ENCODE data around the gene ST6GALNAC5.
A peak's percentile ranks its signal among the peaks of the same experiment; 100 is the strongest.
"Not testable (repeated sequence)": the region's sequence is repeated elsewhere in the genome, so short reads cannot be mapped to it uniquely, and the experiment has no call there.

Gene ST6GALNAC5
- long read RNA-seq = 0 reads

DNA sequence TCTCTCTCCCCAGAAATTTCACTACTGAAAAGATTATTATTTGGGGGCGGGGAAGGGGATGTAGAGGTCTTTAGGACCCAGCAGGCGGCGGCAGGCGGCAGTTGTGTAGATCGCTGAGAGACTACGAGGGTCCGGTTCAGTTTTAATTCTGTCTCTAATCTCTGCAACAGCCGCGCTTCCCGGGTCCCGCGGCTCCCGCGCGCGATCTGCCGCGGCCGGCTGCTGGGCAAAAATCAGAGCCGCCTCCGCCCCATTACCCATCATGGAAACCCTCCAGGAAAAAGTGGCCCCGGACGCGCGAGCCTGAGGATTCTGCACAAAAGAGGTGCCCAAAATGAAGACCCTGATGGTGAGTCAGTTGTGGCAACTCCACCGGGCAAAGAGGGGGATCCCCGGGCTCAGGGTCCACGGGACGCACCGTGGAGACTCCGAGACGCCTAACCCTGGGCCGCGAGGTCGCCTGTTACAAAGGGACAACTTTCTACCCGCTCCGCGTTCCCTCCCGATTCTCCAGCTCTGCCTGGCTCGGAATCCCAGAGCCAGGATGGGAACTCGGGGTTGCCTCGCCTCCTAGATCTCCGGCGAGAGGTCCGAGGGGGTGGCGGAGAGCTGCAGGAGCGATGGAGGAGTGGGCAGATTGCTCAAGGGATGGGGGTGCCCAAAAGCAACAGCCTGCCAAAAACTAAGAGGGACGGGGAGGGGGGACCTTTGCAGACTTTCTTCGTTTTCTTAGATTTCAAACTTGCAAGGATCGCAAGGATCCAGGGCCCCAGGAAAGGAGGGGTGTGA is at the start of gene ST6GALNAC5:
Gene ST6GALNAC5 (plus strand): TSS at position 139 of the 789 bp plus-strand sequence.
- TF ChIP-seq, protein P1, sequence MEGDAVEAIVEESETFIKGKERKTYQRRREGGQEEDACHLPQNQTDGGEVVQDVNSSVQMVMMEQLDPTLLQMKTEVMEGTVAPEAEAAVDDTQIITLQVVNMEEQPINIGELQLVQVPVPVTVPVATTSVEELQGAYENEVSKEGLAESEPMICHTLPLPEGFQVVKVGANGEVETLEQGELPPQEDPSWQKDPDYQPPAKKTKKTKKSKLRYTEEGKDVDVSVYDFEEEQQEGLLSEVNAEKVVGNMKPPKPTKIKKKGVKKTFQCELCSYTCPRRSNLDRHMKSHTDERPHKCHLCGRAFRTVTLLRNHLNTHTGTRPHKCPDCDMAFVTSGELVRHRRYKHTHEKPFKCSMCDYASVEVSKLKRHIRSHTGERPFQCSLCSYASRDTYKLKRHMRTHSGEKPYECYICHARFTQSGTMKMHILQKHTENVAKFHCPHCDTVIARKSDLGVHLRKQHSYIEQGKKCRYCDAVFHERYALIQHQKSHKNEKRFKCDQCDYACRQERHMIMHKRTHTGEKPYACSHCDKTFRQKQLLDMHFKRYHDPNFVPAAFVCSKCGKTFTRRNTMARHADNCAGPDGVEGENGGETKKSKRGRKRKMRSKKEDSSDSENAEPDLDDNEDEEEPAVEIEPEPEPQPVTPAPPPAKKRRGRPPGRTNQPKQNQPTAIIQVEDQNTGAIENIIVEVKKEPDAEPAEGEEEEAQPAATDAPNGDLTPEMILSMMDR (IDR thresholded peaks at IDR 0.05; ENCODE audit: insufficient read depth, low read length) = no peak
- no peak for TF ChIP-seq SPI1 (IDR thresholded peaks at IDR 0.05; ENCODE audit: borderline replicate concordance, low read depth)
- TF ChIP-seq POLR2AphosphoS5 (IDR thresholded peaks at IDR 0.05; ENCODE audit: low read depth) = no peak
- TF ChIP-seq GABPA (IDR thresholded peaks at IDR 0.05; ENCODE audit: low read depth) = no peak
- TF ChIP-seq, protein P2, sequence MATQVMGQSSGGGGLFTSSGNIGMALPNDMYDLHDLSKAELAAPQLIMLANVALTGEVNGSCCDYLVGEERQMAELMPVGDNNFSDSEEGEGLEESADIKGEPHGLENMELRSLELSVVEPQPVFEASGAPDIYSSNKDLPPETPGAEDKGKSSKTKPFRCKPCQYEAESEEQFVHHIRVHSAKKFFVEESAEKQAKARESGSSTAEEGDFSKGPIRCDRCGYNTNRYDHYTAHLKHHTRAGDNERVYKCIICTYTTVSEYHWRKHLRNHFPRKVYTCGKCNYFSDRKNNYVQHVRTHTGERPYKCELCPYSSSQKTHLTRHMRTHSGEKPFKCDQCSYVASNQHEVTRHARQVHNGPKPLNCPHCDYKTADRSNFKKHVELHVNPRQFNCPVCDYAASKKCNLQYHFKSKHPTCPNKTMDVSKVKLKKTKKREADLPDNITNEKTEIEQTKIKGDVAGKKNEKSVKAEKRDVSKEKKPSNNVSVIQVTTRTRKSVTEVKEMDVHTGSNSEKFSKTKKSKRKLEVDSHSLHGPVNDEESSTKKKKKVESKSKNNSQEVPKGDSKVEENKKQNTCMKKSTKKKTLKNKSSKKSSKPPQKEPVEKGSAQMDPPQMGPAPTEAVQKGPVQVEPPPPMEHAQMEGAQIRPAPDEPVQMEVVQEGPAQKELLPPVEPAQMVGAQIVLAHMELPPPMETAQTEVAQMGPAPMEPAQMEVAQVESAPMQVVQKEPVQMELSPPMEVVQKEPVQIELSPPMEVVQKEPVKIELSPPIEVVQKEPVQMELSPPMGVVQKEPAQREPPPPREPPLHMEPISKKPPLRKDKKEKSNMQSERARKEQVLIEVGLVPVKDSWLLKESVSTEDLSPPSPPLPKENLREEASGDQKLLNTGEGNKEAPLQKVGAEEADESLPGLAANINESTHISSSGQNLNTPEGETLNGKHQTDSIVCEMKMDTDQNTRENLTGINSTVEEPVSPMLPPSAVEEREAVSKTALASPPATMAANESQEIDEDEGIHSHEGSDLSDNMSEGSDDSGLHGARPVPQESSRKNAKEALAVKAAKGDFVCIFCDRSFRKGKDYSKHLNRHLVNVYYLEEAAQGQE (IDR thresholded peaks at IDR 0.05; ENCODE audit: insufficient replicate concordance, low read depth) = no peak
- Histone ChIP-seq H3K27ac (replicated peaks) (no peak within 1 kb of the TSS), H3K27me3 (ENCODE audit: insufficient read depth, poor library complexity, severe bottlenecking) (peaks cover 53% of the 10 kb centered on the region), H3K4me3 (replicated peaks; ENCODE audit: insufficient read depth, low read length) (peak within 1 kb of the TSS; percentile 30)
- DNase-seq (ENCODE audit: low read depth in 1 of 2, low spot score in 1 of 2) = no peak

DNA sequence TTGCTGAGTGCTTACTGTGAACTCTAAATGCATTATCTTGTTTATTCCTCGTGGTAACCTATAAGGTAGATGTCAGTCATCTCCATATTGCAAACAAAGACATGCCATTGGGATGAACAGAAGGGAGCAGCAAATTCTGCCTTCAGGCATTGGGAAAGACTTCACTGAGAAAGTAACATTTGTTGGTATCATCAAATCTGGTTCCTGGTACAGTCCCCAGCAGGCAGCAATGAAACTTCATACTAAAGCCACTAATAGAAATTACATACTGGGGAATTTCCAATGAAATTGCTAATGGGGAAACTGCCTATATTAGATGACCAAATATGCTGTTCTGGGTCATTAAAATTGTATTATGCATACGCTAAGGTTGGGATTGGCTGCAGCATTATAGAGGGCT is 47.3 kb upstream of the ST6GALNAC5 start:
- no peak overlapping the region for H3K4me3 ChIP-seq (replicated peaks; ENCODE audit: insufficient read depth, low read length)
- TF ChIP-seq, protein P1 (IDR thresholded peaks at IDR 0.05; ENCODE audit: insufficient read depth, low read length) = no peak
- TF ChIP-seq SPI1 (IDR thresholded peaks at IDR 0.05; ENCODE audit: borderline replicate concordance, low read depth) = no peak
- TF ChIP-seq GABPA (IDR thresholded peaks at IDR 0.05; ENCODE audit: low read depth) = no peak
- no peak for TF ChIP-seq POLR2AphosphoS5 (IDR thresholded peaks at IDR 0.05; ENCODE audit: low read depth)
- TF ChIP-seq, protein P2 (IDR thresholded peaks at IDR 0.05; ENCODE audit: insufficient replicate concordance, low read depth) = no peak
- no peak overlapping the region for H3K27ac ChIP-seq (replicated peaks)
- H3K27me3 ChIP-seq (ENCODE audit: insufficient read depth, poor library complexity, severe bottlenecking) = no peaks in the 10 kb centered on the region
- no peak for DNase-seq (ENCODE audit: low read depth in 1 of 2, low spot score in 1 of 2)

DNA sequence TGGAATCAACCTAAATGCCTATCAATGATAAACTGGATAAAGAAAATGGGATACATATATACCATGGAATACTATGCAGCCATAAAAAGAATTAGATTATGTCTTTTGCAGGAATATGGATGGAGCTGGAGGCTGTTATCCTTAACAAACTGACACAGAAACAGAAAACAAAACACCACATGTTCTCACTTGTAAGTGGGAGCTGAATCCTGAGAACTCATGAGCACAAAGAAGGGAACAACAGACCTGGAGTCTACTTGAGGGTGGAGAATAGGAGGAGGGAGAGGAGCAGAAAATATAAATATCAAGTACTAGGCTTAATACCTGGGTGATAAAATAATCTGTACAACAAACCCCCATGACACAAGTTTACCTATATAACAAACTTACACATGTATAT is 44.3 kb upstream of the ST6GALNAC5 start:
- DNase-seq (ENCODE audit: low read depth in 1 of 2, low spot score in 1 of 2) = not testable (repeated sequence)

DNA sequence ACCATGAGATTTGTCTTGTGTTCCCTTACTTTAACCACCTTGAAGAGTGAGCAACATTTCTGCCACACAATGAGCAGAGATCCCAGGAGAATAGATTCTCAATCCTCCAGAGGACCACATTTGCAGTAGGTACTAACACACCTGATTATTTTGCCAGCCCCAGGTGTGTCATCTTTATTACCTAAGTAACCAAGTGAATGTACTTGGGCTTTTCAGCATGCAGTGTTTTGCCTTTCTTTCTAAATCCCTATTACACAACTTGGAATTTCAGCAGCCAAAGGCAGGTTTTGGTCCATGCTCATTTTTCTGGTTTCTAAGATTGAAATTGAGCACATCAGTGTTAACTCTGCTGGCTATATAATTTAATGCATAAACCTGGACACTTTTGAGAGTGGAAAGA is 43.2 kb upstream of the ST6GALNAC5 start:
- DNase-seq (ENCODE audit: low read depth in 1 of 2, low spot score in 1 of 2) = no peak
- no peak overlapping the region for H3K27ac ChIP-seq (replicated peaks)
- TF ChIP-seq, protein P1 (IDR thresholded peaks at IDR 0.05; ENCODE audit: insufficient read depth, low read length) = no peak
- TF ChIP-seq GABPA (IDR thresholded peaks at IDR 0.05; ENCODE audit: low read depth) = no peak
- TF ChIP-seq POLR2AphosphoS5 (IDR thresholded peaks at IDR 0.05; ENCODE audit: low read depth) = no peak
- TF ChIP-seq SPI1 (IDR thresholded peaks at IDR 0.05; ENCODE audit: borderline replicate concordance, low read depth) = no peak
- TF ChIP-seq, protein P2 (IDR thresholded peaks at IDR 0.05; ENCODE audit: insufficient replicate concordance, low read depth) = no peak

More for the DNA sequence above, 44.3 kb upstream of the ST6GALNAC5 start:
- not testable (repeated sequence) for H3K27ac ChIP-seq (replicated peaks); H3K4me3 ChIP-seq (replicated peaks; ENCODE audit: insufficient read depth, low read length); H3K27me3 ChIP-seq (ENCODE audit: insufficient read depth, poor library complexity, severe bottlenecking)

More for the DNA sequence above, 43.2 kb upstream of the ST6GALNAC5 start:
- Histone ChIP-seq H3K27me3 (ENCODE audit: insufficient read depth, poor library complexity, severe bottlenecking) (no peaks in the 10 kb centered on the region), H3K4me3 (replicated peaks; ENCODE audit: insufficient read depth, low read length) (no peak overlapping the region)

Data from HL-60 (cell line).